HG03521 (cell line): Measurements from ENCODE around the gene BNC2.

Source experiments
- ATAC-seq: cut with Tn5 transposase; IDR thresholded peaks from one replicate; pipeline ENCODE4 v1.9.1; 2021; ENCODE audit warnings: mild to moderate bottlenecking, moderate library complexity; ENCODE audit not compliant: unreplicated experiment

Gene BNC2

DNA sequence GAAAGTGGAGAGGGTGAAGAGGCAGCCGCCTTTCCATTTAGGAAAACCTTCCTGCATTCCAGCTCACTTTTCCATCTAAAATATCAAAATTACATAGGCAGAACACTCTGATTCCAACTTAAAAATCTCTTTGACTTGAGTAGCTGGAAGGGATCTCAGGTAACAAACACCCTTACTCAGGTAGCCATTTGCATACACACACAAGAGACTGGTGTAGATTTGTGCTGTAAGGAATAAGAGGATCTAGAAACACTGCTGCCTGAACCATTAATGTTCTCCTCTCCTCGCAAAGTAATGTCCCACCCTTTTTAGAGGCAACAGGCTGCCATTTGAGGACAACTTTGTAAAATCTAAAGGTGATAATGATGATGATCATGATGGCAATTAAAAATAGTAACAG is 53.5 kb downstream of the BNC2 start:
- no peak for ATAC-seq

- ATAC-seq: no peak
Measured at GRCh38 chr9:16816011-16816410, 54.5 kb downstream of the BNC2 start.

GRCh38 chr9:16815079-16815478 is 55.4 kb downstream of the BNC2 start:
- ATAC-seq: no peak

GRCh38 chr9:16813838-16814237 is 56.6 kb downstream of the BNC2 start:
- no peak for ATAC-seq

GRCh38 chr9:16811987-16812685 is 58.3 kb downstream of the BNC2 start:
- ATAC-seq: no peak

- ATAC-seq: no peak
Measured at GRCh38 chr9:16809912-16810610, 60.4 kb downstream of the BNC2 start.

DNA sequence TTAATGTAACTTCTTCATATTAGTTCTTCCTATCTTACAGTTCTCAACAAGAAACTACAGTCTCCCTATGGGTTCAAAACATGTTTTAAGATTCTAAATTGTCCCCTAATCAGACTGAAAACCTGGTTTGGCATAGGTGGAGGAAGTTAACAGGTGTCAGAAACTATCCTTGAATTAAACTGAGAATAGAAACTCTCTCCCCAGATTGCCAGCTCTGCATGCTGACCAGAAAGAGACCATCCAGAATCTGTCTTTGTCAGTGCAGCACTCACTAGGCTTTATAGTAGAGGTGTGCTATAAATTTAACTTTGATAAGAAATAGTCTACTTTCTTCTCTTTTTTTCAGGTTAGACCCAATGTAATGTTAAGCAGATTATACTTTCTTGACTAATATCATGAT is 63.8 kb downstream of the BNC2 start:
- no peak for ATAC-seq

DNA sequence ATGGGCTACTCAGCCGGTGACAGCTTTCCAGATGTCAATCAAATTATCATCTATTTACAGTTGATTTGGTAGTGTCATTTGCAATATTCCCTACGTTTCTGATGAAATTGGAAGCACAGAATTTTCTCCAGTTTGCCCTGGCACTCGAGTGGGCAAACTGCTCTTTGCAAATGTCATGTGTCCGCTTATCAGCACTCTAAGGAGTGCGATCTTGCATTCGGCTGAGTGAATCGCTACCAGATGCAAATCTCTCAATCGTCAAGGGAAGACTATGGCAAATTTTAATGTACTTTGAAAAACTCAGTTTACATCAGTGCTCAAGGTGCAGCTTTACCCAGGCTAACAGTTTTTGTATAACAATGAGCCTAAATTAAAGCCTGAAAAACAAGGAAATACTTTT is 66.8 kb downstream of the BNC2 start:
- ATAC-seq: no peak

- ATAC-seq: no peak
Measured at GRCh38 chr9:16801871-16802466, 68.5 kb downstream of the BNC2 start.

- ATAC-seq: no peak
Measured at GRCh38 chr9:16796304-16796825, 74.1 kb downstream of the BNC2 start.

DNA sequence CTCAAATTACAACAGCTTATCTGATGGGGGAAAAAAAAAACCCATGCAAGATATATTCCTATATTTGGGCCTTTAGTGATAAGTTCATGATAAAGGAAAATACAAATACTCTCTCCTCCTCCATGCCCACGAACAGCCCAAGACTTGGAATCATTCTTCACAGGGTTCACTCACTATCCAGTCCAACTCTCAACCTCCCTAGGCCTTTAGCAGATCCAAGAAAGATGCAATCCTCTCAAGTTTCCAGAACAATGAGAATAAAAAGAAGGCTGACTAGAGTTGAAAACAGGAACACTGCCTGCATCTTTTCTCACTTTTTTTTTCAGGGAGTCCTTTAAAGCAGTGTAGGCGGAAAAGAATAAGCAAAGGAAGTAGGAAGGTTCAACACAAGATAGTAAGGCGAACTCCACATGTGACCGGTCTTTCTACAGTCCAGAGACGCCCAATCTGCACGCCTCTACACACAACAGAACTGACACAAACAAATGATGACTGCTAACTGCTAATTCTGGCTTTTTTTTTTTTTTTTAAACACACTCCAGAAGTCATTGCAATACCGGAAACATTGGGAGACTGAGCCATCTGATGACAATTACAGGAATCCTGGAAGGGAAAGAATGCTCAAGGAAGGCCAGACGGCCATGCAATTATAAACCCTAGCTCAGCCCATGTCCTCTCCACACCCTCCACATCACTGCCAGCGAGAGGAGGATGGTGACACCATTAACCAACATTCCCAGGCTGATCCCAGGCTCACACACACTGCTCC is 75.4 kb downstream of the BNC2 start:
- ATAC-seq: no peak

GRCh38 chr9:16794103-16794502 is 76.4 kb downstream of the BNC2 start:
- ATAC-seq: no peak

DNA sequence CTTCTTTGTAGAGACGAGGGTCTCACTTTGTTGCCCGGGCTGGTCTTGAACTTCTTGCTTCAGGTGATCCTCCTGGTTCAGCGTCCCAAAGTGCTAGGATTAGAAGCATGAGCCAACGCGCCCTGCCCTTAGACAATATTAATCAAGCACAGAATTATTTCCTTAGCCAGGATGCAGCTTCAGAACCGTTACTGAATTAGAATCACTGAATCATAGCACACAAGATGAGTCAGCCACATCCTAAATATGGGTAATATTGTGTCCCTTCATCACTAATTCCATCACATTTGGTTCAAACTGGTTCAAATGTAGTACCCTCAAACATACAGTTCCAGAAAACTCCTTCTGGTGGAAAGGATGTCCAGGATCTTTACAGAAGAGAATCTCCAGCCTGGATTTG is 82.7 kb downstream of the BNC2 start:
- no peak for ATAC-seq

DNA sequence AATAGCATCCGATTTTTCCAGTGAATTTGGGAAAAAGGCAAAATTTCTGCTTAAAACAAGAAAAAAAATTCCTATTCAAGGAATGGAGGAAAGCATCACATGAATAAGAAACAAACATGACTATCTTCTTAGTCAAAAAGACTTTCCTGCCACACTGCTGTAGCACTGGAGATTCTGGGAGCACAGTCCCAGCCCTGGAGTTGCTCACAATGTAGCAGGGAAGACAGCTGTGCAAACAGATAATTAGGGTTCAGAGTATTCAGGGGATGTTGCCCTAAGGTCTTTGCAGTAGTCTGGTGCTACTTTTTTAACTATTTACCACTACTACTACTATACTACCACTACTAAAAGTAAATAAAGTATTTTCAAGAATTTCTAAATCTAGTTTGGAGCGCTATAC is 86.5 kb downstream of the BNC2 start:
- ATAC-seq: no peak

DNA sequence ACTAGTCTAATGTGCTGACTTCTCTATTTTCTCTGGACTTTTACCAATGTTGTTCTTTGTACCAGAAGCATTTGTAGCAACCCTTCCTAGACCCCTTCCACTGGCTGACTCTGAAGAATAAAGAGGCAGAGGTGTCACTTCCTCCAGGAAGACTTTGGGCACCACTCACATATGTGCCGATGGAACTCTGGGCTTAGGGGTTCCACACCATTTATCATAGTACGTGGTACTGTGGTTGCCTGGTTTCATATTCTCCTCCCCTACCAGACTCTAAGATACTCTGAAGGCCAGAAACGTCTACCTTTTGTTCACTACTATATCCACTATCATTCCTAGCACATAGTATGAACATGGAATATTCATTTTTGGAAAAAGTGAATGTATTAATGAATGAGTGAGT is 88.0 kb downstream of the BNC2 start:
- ATAC-seq: no peak

DNA sequence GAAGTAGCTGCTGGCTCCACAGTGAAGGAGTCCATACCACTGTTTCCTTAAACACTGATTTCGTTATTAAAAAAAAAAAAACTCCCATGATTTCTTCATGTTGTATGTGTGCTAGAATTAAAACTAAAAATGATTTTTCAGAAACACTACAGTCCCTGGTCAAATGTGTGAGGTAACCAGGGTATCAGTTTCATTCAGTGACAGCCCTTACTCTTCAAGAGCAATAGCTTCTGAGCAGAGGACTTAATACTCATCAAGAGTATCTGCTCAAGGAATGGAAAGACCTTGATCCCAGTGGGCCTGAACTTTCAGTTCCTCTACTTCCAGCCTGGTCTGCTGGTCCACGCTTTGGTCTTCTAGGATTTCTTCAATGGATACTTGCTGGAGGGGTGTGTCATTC is 95.1 kb downstream of the BNC2 start:
- no peak for ATAC-seq

DNA sequence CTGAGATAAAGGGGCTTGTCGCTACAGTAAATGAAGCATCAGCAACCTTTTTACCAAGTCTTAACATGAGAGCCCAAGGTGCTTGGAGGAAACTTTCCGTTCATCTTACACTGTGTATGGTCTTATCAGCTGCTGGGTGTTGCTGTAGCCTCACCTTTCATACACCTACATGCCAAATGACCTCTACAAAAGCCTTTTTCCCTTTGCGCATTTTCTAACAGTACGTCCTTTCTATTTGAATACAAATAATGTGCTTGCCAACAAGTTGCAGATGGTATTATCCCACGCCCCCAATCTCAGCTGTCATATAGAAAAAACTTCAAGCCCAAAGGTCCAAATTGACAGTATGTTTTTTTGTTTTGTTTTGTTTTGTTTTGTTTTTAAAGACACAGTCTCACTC is 96.9 kb downstream of the BNC2 start:
- ATAC-seq: no peak

DNA sequence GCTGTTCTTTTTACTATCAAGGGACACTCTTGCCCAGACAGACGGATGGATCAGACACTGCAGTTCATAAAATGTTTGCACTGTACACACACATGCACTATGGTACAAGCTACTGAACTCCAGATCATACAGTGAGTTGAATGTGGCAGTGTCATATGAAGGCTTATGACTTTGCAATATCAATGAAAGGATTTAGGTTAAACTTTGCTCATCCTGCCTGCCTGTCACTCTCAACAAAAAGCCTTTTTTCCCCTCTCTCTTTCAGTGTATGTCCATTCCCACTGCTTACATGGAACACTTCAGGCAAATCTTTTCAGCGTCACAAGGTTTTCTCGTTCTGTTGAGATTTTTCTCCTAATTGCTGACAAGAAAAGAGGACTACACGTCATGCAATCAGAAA is 97.4 kb downstream of the BNC2 start:
- no peak for ATAC-seq

- no peak for ATAC-seq
Measured at GRCh38 chr9:16771356-16771755, 99.1 kb downstream of the BNC2 start.

GRCh38 chr9:16769291-16769690 is 101.2 kb downstream of the BNC2 start:
- ATAC-seq: no peak

- no peak for ATAC-seq
Measured at GRCh38 chr9:16768816-16769215, 101.7 kb downstream of the BNC2 start.
